HCT116 (cell line): Measurements from ENCODE around the gene TTC6. TPM values are rescaled to one million over a fixed set of nuclear protein-coding genes. Genes with fewer than 3 reads are reported as not detected.

ENCODE experiments used
- ATAC-seq: fragments of 200-7000 bp; cut with Tn5 transposase; 2 replicates; pipeline ENCODE4 v1.9.1; 2020; ENCODE audit warnings: mild to moderate bottlenecking, moderate library complexity
- BruUV-seq: library from RNA; stranded (reverse); fragments of 400-500 nt; replicated peaks from 2 replicates; lab custom pipeline; 2021; lab: Mats Ljungman, UMichigan
- CTCF ChIA-PET: fragments of 300-600 bp; sonication (Branson Sonifier 250); formaldehyde crosslinking; loops from one replicate; lab custom pipeline; 2021; ENCODE audit warnings: antibody characterized with exemption; lab: Charles Lee
- POLR2A ChIA-PET: fragments of 300-600, 350-600 bp; sonication (Branson Sonifier 250); formaldehyde crosslinking; loops from one replicate; lab custom pipeline; 2021; ENCODE audit warnings: antibody characterized with exemption; lab: Charles Lee
- RAD21 ChIA-PET, 2 experiments: fragments of 300-600 bp; sonication (Branson Sonifier 250); formaldehyde crosslinking; loops; one replicate each; lab custom pipeline; 2023; ENCODE audit warnings: low total read pairs in 2 of 2; ENCODE audit not compliant: uncharacterized antibody in 2 of 2, unreplicated experiment in 2 of 2, low non-redundant PET in 1 of 2; lab: Charles Lee
- DNase-seq: peaks from one replicate; pipeline ENCODE4 v3.0.0-alpha.2; 2010; ENCODE audit warnings: low read depth, low spot score
- H2AFZ ChIP-seq: fragments of 200-600 bp; shearing (Covaris generic), sonication (generic); 2 replicates; pipeline ENCODE4 v1.6.1; 2017; ENCODE audit warnings: low read depth, mixed run types, mixed read lengths, antibody characterized with exemption, low read length; ENCODE audit not compliant: poor library complexity, severe bottlenecking
- H3K27ac ChIP-seq: 2 replicates; pipeline ENCODE4 v1.5.1; 2012; ENCODE audit warnings: low read depth, low read length
- H3K27me3 ChIP-seq: fragments of 200-600 bp; sonication (generic); 2 replicates; pipeline ENCODE4 v1.6.1; 2016; ENCODE audit warnings: mixed run types, low read length, mixed read lengths; ENCODE audit not compliant: insufficient read depth
- H3K36me3 ChIP-seq, 2 experiments: fragments of 200-500 bp in 1 of 2; fragments of 200-600 bp in 1 of 2; sonication (Bioruptor generic) in 1 of 2; sonication (generic) in 1 of 2; 2 replicates each; pipeline versions ENCODE4 v1.5.1 to v1.6.1; 2014 to 2016; ENCODE audit warnings: low read length in 2 of 2, inconsistent platforms in 1 of 2, mixed read lengths in 1 of 2, mixed run types in 1 of 2; ENCODE audit not compliant: insufficient read depth in 2 of 2, control insufficient read depth in 1 of 2
- H3K4me1 ChIP-seq, 2 experiments: fragments of 200-600 bp in 1 of 2; sonication (generic) in 1 of 2; 2 replicates each; pipeline versions ENCODE4 v1.5.1 to v1.6.1; 2012 to 2017; ENCODE audit warnings: low read length in 2 of 2, inconsistent platforms in 1 of 2, mild to moderate bottlenecking in 1 of 2, mixed read lengths in 1 of 2, mixed run types in 1 of 2, moderate library complexity in 1 of 2; ENCODE audit not compliant: insufficient read depth in 2 of 2, control insufficient read depth in 1 of 2
- H3K4me2 ChIP-seq: fragments of 200-600 bp; sonication (generic); 2 replicates; pipeline ENCODE4 v1.6.1; 2017; ENCODE audit warnings: mixed run types, low read length, mixed read lengths
- H3K4me3 ChIP-seq, 2 experiments: fragments of 200-600 bp in 1 of 2; sonication (generic) in 1 of 2; replicated peaks in 1 of 2; 2 replicates each; pipeline ENCODE4 v1.5.1; 2011 to 2016; ENCODE audit warnings: low read length in 2 of 2, control low read depth in 1 of 2, low read depth in 1 of 2, mild to moderate bottlenecking in 1 of 2, mixed read lengths in 1 of 2, mixed run types in 1 of 2
- H3K79me2 ChIP-seq: fragments of 200-600 bp; sonication (generic); 2 replicates; pipeline ENCODE4 v1.6.1; 2017; ENCODE audit warnings: mild to moderate bottlenecking, mixed run types, low read length, moderate library complexity, mixed read lengths; ENCODE audit not compliant: insufficient read depth
- H3K9ac ChIP-seq: fragments of 200-600 bp; sonication (generic); 2 replicates; pipeline ENCODE4 v1.6.1; 2016; ENCODE audit warnings: low read length, mixed read lengths
- H3K9me2 ChIP-seq: fragments of 200-600 bp; sonication (generic), shearing (Covaris generic); 2 replicates; pipeline ENCODE4 v1.6.1; 2017; ENCODE audit warnings: mixed run types, mild to moderate bottlenecking, moderate library complexity; ENCODE audit not compliant: insufficient read depth
- H3K9me3 ChIP-seq, 2 experiments: fragments of 200-500 bp in 1 of 2; fragments of 200-600 bp in 1 of 2; sonication (Bioruptor generic) in 1 of 2; sonication (generic) in 1 of 2; 2 replicates each; pipeline ENCODE4 v1.6.1; 2014 to 2017; ENCODE audit warnings: low read length in 2 of 2, mixed read lengths in 2 of 2, inconsistent platforms in 1 of 2, low read depth in 1 of 2, mild to moderate bottlenecking in 1 of 2, mixed run types in 1 of 2, moderate library complexity in 1 of 2; ENCODE audit not compliant: control insufficient read depth in 1 of 2, insufficient read depth in 1 of 2
- H4K20me1 ChIP-seq: fragments of 200-600 bp; sonication (generic), shearing (Covaris generic); 2 replicates; pipeline ENCODE4 v1.6.1; 2017; ENCODE audit warnings: mixed run types, mild to moderate bottlenecking, moderate library complexity; ENCODE audit not compliant: insufficient read depth
- ATF3 ChIP-seq: IDR thresholded peaks from 2 replicates; pipeline ENCODE4 v1.6.1; 2012
- CEBPB ChIP-seq: IDR thresholded peaks from 2 replicates; pipeline ENCODE4 v1.6.1; 2012; ENCODE audit warnings: low read depth
- ELF1 ChIP-seq: IDR thresholded peaks from 2 replicates; pipeline ENCODE4 v1.6.1; 2012; ENCODE audit warnings: low read depth, borderline replicate concordance
- EZH2 ChIP-seq: fragments of 200-600 bp; sonication (generic); IDR thresholded peaks from 2 replicates; pipeline ENCODE4 v1.6.1; 2017; ENCODE audit warnings: antibody characterized with exemption, mixed run types
- FOSL1 ChIP-seq: IDR thresholded peaks from 2 replicates; pipeline ENCODE4 v1.6.1; 2012; ENCODE audit warnings: low read depth
- MAX ChIP-seq: IDR thresholded peaks from 2 replicates; pipeline ENCODE4 v1.6.1; 2012
- POLR2A ChIP-seq: IDR thresholded peaks from 2 replicates; pipeline ENCODE4 v1.7.0; 2011; ENCODE audit warnings: borderline replicate concordance; ENCODE audit not compliant: insufficient read depth, insufficient read length; ENCODE audit errors: extremely low read depth
- POLR2AphosphoS5 ChIP-seq: IDR thresholded peaks from 2 replicates; pipeline ENCODE4 v1.6.1; 2011; ENCODE audit warnings: mild to moderate bottlenecking, low read depth, low read length, moderate library complexity
- RAD21 ChIP-seq: IDR thresholded peaks from 2 replicates; pipeline ENCODE4 v1.6.1; 2012; ENCODE audit warnings: low read depth, mild to moderate bottlenecking
- REST ChIP-seq: IDR thresholded peaks from 2 replicates; pipeline ENCODE4 v1.6.1; 2012; ENCODE audit warnings: low read depth
- SRF ChIP-seq: IDR thresholded peaks from 2 replicates; pipeline ENCODE4 v1.6.1; 2012; ENCODE audit warnings: low read depth
- TCF7L2 ChIP-seq: IDR thresholded peaks from 2 replicates; pipeline ENCODE4 v1.7.0; 2011; ENCODE audit warnings: borderline replicate concordance, inconsistent platforms; ENCODE audit not compliant: insufficient read depth, insufficient read length; ENCODE audit errors: extremely low read depth
- YY1 ChIP-seq: IDR thresholded peaks from 2 replicates; pipeline ENCODE4 v1.6.1; 2011; ENCODE audit warnings: low read length, low read depth, moderate library complexity, mild to moderate bottlenecking; ENCODE audit not compliant: insufficient replicate concordance; ENCODE audit errors: extremely low read depth
- ZFX ChIP-seq: fragments of 450-650 bp; IDR thresholded peaks from 2 replicates; pipeline ENCODE4 v1.6.1; 2017
- intact Hi-C: fragments of 100-400 bp; cut with micrococcal nuclease; formaldehyde crosslinking; loops from 2 replicates; pipeline ENCODE4 v1.10.0; 2022
- total RNA-seq: library from RNA; stranded (reverse); gene quantifications from one replicate; pipeline ENCODE4 v1.2.1, GENCODE V29; 2021; ENCODE audit not compliant: unreplicated experiment

TTC6 gene
- total RNA-seq, 1 experiment from 2014 or later = 0.10 TPM

- intact Hi-C loops = no loop called here
- Histone ChIP-seq H2AFZ (no peak overlapping the region), H3K79me2 (no peaks in the 10 kb centered on the region), H3K36me3 (no peaks in the 10 kb centered on the region), H3K9me2 (no peaks in the 10 kb centered on the region), H3K9me3 (no peaks in the 10 kb centered on the region), H3K4me1 (no peaks in the 10 kb centered on the region), H3K27ac (no peak overlapping the region), H3K4me2 (no peak overlapping the region), H3K4me3 (no peak overlapping the region), H4K20me1 (no peaks in the 10 kb centered on the region), H3K9ac (no peak overlapping the region), H3K27me3 (no peaks in the 10 kb centered on the region)
- POLR2A ChIA-PET = no interaction called here
- RAD21 ChIA-PET = no interaction called here
- no peak for ATAC-seq
- no TSS peak for BruUV-seq
- TF ChIP-seq TCF7L2 (no peak), FOSL1 (no peak), ELF1 (no peak), MAX (no peak), ATF3 (no peak), POLR2A (no peak), YY1 (no peak), POLR2AphosphoS5 (no peak), RAD21 (no peak), ZFX (no peak), REST (no peak), CEBPB (no peak), EZH2 (no peak), SRF (no peak)
- no peak for DNase-seq
- CTCF ChIA-PET = no interaction called here
Measured at GRCh38 chr14:37546621-37547447, 48.6 kb upstream of the TTC6 start.
